WTC11 (cell line): ENCODE results near the gene SLC1A7.

ENCODE experiments used
- ATF6 ChIP-seq: sonication (generic); formaldehyde crosslinking; IDR thresholded peaks from 2 replicates; pipeline ENCODE4 v1.8.1; 2023; ENCODE audit warnings: mild to moderate bottlenecking, missing genetic modification reagents
- CTCF ChIP-seq: fragments of 200-600 bp; IDR thresholded peaks from 2 replicates; pipeline ENCODE4 v1.8.0; 2022; ENCODE audit warnings: antibody characterized with exemption
- E2F5 ChIP-seq: sonication (generic); formaldehyde crosslinking; IDR thresholded peaks from 2 replicates; pipeline ENCODE4 v1.8.1; 2022; ENCODE audit warnings: mild to moderate bottlenecking, moderate library complexity, missing genetic modification reagents
- NFE2L1 ChIP-seq: sonication (generic); formaldehyde crosslinking; IDR thresholded peaks from 2 replicates; pipeline ENCODE4 v1.8.1; 2023; ENCODE audit warnings: missing genetic modification reagents
- NR3C1 ChIP-seq: sonication (generic); formaldehyde crosslinking; conservative IDR thresholded peaks from 2 replicates; pipeline ENCODE4 v1.8.1; 2023; ENCODE audit warnings: low read depth, mild to moderate bottlenecking, missing genetic modification reagents
- SP1 ChIP-seq: sonication (generic); formaldehyde crosslinking; conservative IDR thresholded peaks from 2 replicates; pipeline ENCODE4 v1.8.1; 2022; ENCODE audit warnings: missing genetic modification reagents
- USF2 ChIP-seq: sonication (generic); formaldehyde crosslinking; IDR thresholded peaks from 2 replicates; pipeline ENCODE4 v1.8.1; 2023; ENCODE audit warnings: mild to moderate bottlenecking, missing genetic modification reagents, moderate library complexity
- TF ChIP-seq, protein P1 (sequence below): sonication (generic); formaldehyde crosslinking; IDR thresholded peaks from 2 replicates; pipeline ENCODE4 v1.8.0; 2022; ENCODE audit warnings: mild to moderate bottlenecking, missing genetic modification reagents
- TF ChIP-seq, protein P2 (sequence below): sonication (generic); formaldehyde crosslinking; conservative IDR thresholded peaks from 2 replicates; pipeline ENCODE4 v1.8.1; 2022; ENCODE audit warnings: mild to moderate bottlenecking, missing genetic modification reagents

DNA sequence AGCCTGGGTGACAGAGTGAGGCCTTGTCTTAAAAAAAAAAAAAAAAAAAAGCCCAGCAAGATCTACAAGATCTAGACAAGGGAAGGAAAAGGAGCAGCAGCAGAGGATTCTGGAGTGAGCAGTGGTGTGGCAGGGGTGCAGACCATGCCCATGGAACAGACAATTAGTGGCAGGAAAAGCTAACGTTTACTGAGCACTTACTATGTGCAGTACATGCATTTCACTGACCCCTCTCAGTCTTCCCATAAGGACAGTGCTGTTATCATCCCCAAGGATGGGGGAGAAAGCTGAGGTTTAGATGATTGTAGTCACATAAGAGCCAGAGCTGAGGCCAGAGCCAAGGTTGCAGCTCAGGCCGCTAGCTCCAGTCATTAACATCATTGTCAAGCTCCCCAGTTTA, 74.6 kb downstream of the SLC1A7 start:
- TF ChIP-seq CTCF (no peak), SP1 (CRISPR knock-in tag) (no peak), NFE2L1 (no peak), NR3C1 (CRISPR knock-in tag) (no peak), USF2 (CRISPR knock-in tag) (no peak), E2F5 (no peak), ATF6 (CRISPR knock-in tag) (no peak)
- TF ChIP-seq, protein P1, sequence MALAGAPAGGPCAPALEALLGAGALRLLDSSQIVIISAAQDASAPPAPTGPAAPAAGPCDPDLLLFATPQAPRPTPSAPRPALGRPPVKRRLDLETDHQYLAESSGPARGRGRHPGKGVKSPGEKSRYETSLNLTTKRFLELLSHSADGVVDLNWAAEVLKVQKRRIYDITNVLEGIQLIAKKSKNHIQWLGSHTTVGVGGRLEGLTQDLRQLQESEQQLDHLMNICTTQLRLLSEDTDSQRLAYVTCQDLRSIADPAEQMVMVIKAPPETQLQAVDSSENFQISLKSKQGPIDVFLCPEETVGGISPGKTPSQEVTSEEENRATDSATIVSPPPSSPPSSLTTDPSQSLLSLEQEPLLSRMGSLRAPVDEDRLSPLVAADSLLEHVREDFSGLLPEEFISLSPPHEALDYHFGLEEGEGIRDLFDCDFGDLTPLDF (CRISPR knock-in tag): no peak
- TF ChIP-seq, protein P2, sequence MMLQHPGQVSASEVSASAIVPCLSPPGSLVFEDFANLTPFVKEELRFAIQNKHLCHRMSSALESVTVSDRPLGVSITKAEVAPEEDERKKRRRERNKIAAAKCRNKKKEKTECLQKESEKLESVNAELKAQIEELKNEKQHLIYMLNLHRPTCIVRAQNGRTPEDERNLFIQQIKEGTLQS (CRISPR knock-in tag): no peak
